Measurements from ENCODE around the gene WDR7.

DNA sequence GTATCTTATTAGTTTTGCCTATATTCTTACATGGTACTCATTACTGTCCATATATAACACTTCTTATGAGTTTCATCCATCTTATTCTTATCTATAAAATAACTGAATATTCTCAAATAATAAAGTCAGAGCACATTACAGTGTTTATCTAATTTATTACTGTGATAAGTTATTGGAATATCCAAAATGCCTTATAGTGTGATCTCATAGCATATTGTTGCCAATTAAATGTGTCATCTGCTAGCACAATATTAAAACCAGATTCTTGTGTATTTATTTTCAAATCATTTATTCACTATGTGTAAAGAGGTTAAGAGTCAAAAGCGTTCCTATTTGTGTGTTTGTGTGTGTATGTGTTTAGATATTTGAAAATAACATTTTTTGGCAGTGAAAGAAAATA is 151.9 kb downstream of the WDR7 start:
- TF ChIP-seq, protein P1, sequence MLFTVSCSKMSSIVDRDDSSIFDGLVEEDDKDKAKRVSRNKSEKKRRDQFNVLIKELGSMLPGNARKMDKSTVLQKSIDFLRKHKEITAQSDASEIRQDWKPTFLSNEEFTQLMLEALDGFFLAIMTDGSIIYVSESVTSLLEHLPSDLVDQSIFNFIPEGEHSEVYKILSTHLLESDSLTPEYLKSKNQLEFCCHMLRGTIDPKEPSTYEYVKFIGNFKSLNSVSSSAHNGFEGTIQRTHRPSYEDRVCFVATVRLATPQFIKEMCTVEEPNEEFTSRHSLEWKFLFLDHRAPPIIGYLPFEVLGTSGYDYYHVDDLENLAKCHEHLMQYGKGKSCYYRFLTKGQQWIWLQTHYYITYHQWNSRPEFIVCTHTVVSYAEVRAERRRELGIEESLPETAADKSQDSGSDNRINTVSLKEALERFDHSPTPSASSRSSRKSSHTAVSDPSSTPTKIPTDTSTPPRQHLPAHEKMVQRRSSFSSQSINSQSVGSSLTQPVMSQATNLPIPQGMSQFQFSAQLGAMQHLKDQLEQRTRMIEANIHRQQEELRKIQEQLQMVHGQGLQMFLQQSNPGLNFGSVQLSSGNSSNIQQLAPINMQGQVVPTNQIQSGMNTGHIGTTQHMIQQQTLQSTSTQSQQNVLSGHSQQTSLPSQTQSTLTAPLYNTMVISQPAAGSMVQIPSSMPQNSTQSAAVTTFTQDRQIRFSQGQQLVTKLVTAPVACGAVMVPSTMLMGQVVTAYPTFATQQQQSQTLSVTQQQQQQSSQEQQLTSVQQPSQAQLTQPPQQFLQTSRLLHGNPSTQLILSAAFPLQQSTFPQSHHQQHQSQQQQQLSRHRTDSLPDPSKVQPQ (CRISPR knock-in tag; IDR thresholded peaks at IDR 0.05; ENCODE audit: borderline replicate concordance) = no peak
- TF ChIP-seq, protein P2, sequence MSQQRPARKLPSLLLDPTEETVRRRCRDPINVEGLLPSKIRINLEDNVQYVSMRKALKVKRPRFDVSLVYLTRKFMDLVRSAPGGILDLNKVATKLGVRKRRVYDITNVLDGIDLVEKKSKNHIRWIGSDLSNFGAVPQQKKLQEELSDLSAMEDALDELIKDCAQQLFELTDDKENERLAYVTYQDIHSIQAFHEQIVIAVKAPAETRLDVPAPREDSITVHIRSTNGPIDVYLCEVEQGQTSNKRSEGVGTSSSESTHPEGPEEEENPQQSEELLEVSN (IDR thresholded peaks at IDR 0.05; ENCODE audit: borderline replicate concordance in 1 of 2, extremely low read depth in 1 of 2, insufficient read depth in 1 of 2, insufficient read length in 1 of 2, low read depth in 1 of 2, low read length in 1 of 2, poor library complexity in 1 of 2, severe bottlenecking in 1 of 2) = no peak
- TF ChIP-seq ELF4 (CRISPR knock-in tag; IDR thresholded peaks at IDR 0.05) (no peak), SP2 (IDR thresholded peaks at IDR 0.05; ENCODE audit: extremely low read depth, low read depth, low read length, poor library complexity, severe bottlenecking) (no peak), HDAC2 (IDR thresholded peaks at IDR 0.05) (no peak), SRF (CRISPR knock-in tag; IDR thresholded peaks at IDR 0.05) (no peak), HMG20B (CRISPR knock-in tag; IDR thresholded peaks at IDR 0.05) (no peak), RBM39 (optimal IDR thresholded peaks at IDR 0.05; ENCODE audit: low read depth, low read length) (no peak), ZNF785 (CRISPR knock-in tag; IDR thresholded peaks at IDR 0.05) (no peak), HMGN3 (IDR thresholded peaks at IDR 0.05; ENCODE audit: borderline replicate concordance, extremely low read depth, insufficient read length, low read depth, low read length) (no peak)
- TF ChIP-seq, protein P3, sequence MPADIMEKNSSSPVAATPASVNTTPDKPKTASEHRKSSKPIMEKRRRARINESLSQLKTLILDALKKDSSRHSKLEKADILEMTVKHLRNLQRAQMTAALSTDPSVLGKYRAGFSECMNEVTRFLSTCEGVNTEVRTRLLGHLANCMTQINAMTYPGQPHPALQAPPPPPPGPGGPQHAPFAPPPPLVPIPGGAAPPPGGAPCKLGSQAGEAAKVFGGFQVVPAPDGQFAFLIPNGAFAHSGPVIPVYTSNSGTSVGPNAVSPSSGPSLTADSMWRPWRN (IDR thresholded peaks at IDR 0.05; ENCODE audit: low read depth) = no peak
- TF ChIP-seq, protein P4, sequence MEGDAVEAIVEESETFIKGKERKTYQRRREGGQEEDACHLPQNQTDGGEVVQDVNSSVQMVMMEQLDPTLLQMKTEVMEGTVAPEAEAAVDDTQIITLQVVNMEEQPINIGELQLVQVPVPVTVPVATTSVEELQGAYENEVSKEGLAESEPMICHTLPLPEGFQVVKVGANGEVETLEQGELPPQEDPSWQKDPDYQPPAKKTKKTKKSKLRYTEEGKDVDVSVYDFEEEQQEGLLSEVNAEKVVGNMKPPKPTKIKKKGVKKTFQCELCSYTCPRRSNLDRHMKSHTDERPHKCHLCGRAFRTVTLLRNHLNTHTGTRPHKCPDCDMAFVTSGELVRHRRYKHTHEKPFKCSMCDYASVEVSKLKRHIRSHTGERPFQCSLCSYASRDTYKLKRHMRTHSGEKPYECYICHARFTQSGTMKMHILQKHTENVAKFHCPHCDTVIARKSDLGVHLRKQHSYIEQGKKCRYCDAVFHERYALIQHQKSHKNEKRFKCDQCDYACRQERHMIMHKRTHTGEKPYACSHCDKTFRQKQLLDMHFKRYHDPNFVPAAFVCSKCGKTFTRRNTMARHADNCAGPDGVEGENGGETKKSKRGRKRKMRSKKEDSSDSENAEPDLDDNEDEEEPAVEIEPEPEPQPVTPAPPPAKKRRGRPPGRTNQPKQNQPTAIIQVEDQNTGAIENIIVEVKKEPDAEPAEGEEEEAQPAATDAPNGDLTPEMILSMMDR (IDR thresholded peaks at IDR 0.05 in 2 of 3, conservative IDR thresholded peaks at IDR 0.05 in 1 of 3; ENCODE audit: insufficient read depth in 2 of 3, low read depth in 1 of 3, low read length in 3 of 3) = no peak
- TF ChIP-seq, protein P5, sequence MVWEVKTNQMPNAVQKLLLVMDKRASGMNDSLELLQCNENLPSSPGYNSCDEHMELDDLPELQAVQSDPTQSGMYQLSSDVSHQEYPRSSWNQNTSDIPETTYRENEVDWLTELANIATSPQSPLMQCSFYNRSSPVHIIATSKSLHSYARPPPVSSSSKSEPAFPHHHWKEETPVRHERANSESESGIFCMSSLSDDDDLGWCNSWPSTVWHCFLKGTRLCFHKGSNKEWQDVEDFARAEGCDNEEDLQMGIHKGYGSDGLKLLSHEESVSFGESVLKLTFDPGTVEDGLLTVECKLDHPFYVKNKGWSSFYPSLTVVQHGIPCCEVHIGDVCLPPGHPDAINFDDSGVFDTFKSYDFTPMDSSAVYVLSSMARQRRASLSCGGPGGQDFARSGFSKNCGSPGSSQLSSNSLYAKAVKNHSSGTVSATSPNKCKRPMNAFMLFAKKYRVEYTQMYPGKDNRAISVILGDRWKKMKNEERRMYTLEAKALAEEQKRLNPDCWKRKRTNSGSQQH (CRISPR knock-in tag; IDR thresholded peaks at IDR 0.05) = no peak

Measured in K562 (cell line).